ENCODE data around the gene MESP1.

The MESP1 gene

DNA sequence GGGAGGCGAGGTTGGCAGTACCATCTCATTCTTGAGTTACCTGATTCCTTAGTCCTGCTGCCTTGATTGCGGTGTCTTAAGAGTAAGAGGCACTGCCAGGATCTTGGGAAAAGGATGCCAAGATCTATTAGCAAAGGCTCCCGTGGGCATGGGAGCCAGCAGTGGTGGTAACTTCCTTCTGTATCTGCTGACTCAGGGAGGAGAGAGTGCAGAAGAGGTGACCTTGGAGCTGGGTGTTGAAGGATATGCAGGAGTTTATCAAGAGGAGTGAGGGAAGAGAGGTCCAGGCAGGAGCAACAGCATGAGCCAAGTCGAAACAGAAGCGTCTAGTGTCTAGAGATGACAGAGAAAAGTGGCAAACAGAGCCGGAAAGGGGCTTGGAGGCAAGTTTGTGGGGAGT lies 29.6 kb upstream of the MESP1 start:
- no peak for DNase-seq

DNA sequence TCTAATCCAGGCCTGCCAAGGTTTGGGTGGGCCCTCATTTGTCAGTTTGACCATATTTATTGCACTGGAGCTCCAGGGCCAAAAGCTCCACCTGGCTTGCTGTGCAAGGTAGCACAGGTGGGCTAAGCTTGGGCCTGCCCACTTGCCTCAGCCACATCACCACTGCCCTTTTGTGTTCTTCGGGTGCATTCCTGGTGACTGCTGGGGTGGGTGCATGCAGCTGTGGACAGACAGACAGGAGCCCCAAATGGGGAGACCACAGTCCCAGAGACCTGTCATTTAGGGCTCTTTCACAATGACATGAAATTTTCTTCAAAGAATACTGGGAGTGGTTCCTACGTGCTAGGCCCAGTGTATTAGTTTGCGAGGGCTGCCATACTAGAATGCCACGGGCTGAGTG lies 27.8 kb upstream of the MESP1 start:
- DNase-seq = no peak

DNA sequence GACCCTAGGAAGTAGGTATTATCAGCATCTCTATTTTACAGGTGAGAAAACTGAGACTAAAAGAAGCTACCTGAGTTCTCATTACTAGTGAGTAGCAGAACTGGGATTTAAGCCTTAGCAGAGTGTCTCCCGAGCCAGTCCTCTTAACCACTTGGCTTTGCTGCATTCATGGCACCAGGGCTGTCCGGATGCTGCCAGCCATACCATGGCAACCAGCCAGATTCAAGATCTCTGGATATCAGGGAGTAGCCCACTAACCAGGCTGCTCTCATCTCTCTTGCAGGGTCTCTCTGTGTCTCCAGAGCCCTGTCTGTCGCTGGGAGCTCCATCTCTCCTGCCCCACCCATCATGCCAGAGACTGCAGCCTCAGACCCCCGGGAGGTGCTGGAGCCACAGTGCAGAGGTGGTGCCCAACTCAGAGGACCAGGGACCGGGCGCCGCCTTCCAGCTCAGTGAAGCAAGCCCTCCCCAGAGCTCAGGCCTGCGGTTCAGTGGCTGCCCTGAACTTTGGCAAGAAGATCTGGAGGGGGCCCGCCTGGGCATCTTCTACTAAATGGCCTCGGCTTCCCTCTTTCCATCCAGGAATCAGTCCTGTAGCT lies 26.8 kb upstream of the MESP1 start:
- DNase-seq = no peak

DNA sequence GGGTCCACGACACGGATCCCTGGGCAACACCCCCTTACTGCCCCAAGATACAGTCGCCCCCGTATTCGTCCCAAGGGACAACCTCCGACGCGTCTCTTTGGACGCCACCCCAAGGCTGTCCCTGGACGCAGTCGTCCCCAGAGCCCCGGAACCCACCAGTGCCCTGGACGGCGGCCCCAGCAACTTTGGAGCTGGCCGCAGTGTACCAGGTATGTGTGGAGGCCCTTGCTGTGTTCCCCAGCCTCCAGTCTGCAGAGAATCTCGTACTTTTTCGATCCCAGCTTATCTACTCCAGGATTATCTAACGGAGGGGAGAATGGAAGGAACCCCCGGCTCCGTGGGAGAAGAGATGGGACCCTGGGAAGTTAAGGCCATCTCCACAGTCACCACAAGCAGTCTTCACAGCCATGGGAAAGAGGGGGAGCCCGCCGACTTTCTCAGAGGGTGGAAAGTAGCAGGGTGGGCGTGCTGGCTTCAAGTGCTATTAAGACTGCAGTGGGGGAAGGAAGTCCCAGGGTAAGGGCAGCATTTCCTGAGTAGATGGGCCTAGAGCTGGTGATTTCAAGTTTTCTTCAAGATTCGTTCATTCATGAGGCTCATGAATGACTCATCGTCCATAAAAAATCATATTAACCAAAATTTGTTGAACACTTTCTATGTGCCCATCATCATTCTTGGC lies 26.2 kb upstream of the MESP1 start:
- no peak for DNase-seq

DNA sequence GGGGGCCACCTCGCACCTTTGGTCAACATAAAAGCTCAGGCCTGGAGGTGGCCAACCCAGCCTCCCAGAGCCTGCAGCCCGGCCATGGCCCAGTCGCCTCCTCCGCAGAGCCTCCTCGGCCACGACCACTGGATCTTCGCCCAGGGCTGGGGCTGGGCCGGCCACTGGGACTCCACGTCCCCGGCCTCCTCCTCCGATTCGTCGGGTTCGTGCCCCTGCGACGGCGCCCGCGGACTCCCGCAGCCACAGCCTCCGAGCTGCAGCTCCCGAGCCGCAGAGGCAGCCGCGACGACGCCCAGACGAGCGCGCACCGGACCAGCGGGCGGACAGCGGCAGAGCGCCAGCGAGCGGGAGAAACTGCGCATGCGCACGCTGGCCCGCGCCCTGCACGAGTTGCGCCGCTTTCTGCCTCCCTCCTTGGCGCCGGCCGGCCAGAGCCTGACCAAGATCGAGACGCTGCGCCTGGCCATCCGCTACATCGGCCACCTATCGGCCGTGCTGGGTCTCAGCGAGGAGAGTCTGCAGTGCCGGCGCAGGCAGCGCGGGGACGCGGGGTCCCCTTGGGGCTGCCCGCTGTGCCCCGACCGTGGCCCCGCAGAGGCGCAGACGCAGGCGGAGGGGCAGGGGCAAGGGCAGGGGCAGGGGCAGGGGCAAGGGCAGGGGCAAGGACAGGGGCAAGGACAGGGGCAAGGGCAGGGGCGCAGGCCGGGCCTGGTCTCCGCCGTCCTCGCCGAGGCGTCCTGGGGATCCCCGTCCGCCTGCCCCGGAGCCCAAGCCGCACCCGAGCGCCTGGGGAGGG lies 25.4 kb upstream of the MESP1 start, which contains the start of gene MESP2:
Gene MESP2 (plus strand): TSS at position 59 of the 799 bp plus-strand sequence. CDS start 26 bp downstream, at position 85.
- peak; percentile 2 for DNase-seq

DNA sequence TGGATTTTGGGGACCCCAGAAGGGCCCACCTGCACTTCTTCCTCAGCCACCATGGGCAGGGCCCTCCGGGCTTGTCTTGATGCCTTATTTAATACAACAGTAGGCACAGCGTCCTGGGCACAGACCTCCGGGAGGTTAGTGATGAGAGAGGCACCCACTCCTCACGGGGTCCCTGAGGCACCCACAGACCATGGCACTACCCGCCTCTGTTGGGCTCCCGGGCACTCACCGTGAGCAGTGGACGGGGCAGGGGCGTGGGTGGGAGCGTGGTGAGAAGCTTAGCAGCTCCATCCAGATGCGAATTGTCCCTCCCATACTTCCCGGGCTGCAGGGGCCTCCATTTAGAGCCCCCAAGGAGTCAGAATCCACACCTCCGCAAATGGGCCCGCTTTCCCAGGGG lies 24.8 kb upstream of the MESP1 start:
- DNase-seq = no peak

DNA sequence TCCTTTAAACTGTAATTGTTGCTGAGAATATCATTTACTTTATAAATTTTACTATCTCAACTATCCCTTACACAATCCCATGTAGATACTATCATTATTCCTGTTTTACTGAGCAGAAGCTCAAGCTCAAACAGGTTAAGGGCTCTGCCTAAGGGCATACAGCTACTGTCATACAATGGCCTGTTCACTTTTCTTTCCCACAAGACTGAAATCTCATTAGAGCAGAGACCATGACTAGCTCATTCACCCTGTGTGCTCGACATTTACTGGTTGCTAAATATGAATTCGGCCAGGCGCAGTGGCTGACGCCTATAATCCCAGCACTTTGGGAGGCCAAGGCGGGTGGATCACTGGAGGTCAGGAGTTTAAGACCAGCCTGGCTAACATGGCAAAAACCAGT lies 23.4 kb upstream of the MESP1 start:
- no peak for DNase-seq

DNA sequence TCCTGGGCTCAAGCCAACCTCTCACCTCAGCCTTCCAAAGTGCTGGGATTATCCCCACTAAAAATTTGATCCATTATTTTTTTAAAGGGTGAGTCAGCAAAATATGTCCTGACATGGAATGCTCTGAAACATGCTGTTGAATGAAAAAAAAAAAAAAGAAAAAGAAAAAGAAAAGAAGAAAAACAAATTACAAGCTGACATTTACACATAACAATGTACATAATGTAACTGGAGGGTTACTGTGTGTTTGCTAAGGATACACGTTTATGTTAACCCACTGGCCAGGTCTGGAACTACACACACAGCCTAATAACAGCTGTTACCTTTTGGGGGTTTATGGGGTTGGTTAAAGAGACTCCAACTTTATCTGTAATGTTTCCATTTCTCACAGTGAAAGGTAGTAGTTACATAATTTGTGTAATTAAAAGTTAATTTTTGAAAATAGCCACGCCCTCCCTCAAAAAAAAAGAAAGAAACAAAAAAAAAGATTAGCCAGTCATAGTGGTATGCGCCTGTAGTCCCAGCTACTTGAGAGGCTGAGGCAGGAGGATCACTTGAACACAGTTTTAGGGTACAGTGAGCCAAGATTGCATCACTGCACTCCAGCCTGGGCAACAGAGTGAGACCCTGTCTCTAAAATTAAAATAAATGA lies 22.0 kb upstream of the MESP1 start:
- no peak for DNase-seq

DNA sequence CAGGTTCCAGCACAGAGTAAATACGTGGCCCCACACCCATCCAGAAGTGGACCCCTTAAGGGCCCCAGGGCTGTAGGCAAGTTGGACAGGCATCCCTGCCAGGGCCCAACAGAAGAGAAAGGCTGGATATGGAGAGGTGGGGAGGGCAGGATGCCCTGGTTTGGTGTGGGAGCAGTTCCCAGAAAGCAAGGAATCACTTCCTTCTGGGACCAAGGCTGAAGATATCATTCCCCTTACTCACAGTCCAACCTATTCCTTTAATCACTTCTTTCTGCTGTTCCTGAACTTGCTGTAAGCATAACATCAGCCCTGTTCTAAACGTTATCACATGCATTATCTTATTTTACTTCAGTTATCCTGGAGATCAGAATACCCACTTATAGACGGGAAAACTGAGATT lies 19.0 kb upstream of the MESP1 start:
- no peak for DNase-seq

DNA sequence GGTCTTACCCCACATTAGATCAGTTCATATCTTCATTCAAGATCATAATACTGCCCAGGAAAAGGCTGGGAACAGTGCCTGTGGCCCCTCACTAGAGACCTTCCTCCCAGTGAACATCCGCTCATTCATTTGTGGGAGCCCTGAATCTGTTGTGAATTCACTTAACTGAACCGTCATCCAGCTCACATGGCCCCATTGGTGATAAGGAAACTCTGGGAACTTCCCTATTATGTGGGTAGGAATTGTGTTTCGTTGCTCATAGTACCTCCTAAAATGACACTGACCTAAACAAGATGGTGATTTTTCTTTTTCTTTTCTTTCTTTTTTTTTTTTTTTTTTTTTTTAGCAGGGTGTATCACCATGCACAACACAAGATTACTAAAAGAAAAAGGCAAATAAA lies 18.3 kb upstream of the MESP1 start:
- DNase-seq = no peak

DNA sequence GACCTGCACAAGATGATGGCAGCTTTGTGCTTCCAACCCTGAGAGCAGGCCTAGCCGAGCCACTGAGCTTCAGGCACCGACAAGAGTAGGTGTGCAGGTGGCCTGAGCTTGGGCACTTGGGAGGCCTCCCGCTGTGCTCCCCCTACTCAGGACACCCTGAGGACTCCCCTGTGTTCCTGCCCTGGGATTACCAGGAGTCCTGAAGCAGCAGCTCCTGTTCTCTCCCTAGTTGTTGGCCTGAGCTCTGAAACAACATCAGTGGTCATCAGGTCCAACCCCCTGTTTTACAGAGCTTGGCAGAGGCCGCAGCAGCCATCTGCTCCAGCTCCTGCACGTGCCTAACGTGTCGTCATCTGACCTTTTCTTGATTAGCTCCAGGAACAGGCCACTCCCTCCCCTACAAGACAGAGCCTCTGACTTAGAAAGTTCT lies 17.0 kb upstream of the MESP1 start:
- no peak for DNase-seq

DNA sequence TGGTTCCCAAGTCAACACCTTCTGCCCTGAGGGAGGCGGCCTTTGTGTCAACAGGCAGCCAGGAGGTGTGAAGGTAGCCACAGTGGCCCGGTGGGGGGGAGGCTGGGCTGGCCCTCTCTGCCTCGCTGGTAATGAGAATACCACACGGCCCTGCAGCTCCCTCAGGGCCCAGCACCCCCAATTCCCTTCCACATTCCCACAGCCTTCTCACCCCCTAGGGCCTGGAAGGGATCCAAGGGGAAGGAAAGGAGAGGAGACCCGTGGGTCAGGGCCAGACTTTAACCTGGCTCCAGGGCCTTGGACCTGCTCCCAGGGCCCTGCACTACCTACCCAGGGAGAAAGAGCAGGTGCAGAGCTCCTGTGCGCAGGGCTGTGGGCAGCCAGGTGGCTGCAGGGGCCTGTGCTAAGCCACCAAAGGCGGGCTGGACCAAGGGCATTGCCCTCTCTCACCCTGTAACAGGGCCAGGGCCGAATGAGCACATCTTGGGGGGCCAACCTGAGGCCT lies 16.4 kb upstream of the MESP1 start:
- no peak for DNase-seq

DNA sequence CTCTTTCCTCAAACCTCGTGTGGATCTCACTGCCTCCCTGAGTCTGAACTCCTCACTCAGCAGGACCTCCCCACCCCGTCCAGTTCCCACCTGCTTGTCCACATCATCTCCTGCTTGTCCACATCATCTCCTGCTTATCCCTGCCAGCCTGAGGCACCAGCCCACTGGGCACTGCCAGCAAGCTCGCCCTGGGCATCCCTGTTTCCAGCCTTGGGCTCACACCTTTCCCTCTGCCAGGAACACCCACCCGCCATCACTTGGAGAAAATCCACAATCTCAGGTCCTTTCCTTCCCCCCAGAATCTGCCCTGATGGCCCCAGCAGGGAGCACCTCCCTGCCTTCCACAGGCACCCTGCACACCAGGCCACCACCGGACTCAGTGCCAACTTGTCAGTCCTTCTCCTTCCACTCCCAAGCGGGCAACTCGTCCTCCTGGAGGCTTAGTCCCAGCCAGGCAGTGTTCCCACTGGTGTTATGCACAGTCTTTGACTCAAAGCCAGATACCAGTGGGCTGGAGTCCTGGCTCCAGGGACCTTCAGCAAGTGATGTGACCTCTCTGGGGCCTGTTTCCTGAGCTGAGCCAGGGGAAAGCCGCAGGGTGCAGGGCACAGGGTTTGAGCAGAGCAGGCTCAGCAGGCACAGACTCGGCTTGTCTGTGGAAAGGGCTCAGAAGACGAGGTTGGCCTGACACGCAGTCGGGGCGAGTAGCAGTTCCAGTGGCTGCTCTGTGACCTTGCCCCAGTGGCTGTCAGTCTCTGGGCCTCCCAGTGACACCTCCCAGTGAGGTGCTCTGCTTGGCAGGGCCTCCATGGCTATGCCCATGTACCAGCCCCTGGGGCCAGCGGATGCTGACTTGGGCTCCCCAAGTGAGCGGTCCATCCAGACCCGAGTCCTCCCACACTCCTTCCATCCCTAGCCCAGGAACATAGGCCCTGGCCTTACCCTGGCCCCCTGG lies 15.6 kb upstream of the MESP1 start:
- DNase-seq = no peak

DNA sequence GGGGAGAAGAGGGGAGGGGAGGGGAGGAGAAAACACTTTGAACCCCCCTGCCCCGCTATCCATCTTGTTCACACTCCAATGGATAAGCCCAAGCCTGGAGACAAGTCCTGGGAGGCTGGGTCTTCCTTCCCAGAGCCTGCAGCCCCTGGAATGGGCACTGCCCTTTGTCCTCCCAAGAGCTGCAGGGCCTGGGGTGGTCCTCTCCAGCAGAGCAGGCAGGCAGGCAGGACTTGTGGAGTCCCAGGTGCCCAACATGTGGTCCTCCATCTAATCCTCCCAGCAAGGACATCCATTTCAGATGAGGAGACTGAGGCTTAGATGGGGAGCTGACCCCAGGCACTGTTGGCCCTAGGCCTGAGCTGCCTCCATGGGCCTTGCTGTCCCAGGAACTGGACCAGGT lies 14.6 kb upstream of the MESP1 start:
- no peak for DNase-seq

DNA sequence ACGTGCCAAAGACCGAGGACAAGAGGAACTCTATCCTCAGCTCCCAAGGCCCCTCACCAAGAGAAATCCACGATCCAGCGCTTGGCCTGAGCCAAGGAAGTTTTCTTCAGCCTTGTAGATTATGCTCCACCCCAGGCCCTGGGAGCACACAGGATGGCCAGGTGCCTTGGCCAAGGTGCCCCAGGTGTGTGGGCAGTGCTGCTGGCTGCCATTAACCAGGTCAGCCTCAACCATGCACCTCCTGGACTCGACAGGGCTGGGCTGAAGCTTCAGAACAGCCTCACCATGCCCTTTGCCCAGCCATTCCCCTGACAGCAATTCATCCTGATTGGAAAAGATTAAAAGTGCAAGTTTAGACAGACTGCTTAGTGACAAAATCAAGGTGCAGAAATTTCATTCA lies 10.9 kb upstream of the MESP1 start:
- no peak for DNase-seq

DNA sequence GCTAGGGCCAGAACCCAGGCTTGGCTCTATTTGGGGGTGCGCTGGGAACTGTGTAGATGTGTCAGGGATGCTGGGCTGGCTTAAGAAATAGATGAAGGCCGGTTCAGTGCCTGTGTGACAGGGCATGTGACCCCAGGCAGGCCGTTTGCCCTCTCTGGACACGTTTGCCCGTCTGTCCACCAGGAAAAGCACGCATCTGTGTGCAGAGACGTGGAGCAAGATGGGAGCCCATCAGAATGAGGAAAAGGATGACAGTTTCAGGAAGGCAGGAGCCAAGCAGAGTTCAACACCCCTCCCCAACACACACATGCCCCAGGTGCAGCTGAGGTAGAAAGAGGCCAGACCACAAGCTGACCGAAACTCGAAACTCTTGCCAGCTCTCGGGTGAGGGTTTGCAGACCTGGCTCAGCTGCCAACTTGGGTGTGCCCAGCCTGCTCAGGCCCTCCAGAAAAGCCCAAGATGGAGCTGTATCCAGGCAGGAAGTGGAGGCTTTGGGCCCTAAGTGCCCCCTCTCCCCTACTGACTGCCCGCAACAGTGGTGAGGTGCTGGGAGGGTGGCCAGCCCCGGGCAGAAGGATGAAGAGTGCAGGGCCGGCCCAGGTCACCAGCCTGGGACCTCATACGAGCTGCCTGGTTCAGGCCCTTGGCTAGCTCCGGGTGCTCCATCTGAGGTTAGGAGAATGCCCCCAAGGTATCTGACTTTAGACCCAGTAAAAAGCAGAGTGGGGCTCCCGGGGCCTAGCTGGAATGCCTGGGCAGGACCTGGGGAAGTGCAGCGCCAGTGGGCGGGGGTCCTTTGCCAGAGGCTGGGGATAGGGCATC lies 10.2 kb upstream of the MESP1 start:
- DNase-seq = no peak

DNA sequence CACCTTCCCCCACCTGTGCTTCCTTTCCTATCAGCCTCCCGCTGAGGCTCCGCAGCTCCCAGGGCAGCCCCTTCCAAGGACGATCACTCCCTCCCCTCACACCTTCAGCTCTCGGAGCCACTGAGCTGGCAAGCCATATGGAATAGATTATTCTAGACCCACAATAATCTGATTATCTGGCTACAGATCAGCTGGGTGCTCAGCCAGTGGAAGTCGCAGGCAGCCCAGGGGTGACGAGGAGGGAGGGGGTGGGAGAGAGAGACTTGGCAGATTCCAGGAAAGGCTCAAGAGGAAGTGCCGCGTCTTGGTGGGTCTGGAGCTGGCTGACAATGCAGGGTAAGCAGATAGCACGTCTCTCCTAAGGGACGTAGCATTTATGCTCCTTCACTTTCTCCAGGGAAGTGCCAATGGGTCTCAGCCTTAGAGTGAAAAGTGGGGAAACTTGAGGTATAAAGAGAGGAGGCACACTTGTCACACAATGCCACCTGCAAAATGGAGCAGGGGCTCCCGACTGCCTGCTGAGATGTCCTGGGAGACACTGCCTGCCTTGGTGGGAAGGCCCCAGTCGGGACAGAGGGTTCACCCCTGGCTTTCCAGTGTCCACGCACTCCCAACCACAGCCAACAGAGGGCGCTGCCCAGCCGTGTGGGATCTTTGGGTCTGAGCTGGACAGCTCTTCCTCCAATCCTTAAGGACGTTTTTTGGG lies 9.4 kb upstream of the MESP1 start:
- DNase-seq = no peak

DNA sequence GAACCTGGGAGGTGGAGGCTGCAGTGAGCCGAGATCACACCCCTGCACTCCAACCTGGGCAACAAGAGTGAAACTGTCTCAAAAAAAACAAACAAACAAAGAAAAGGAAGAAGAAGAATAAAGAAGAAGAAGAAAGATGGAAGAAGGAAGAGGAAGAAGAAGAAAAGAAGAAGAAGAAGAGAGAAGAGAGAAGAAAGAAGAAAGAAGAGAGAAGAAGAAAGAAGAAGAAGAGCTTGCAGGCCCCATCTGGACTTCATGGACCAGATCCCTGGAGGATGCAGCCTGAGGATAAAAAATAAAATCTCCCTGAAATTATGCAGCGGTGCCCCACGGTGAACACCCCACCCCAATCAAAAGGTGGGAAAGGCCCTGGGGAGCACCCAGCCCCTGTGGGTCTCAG lies 8.8 kb upstream of the MESP1 start:
- no peak for DNase-seq

DNA sequence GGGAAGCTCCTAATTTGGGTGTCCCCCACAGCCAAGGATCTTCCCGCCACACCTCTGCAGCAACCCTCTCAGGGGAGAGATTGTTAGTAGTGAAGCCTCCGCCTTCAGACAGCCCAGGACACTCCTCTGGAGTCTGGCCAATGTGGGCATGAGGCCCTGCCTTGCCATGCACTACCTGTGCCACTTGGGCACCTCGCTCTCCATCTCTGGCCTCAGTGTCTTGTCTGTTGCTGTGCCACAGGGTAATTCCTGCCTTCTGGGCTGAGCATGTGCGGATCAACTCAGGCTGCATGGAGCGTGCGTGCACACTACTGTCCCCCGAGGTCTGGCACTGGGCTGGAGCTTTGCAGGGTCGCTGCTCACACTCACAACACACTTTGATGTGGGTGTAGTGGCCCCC lies 7.9 kb upstream of the MESP1 start:
- DNase-seq = no peak

DNA sequence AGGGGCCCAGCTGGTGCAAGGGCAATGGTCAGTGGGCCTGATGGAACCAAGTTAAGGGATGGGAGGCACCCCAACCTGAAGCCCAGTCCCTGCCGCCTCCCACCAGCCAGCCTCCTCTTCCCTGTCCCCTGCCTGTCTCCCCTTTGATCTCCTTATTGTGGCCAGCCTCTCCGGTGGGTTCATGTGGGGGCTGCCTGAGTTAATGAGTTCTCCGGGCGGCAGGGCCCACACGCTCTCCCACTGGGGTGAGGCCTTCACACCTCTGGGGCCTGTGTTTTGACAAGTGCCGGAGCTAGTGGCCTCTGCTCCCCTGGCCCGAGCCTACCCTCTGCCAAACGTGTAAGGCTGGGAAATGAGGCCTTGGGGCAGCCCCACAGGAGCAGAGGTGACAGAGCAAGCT lies 7.2 kb upstream of the MESP1 start:
- no peak for DNase-seq

DNA sequence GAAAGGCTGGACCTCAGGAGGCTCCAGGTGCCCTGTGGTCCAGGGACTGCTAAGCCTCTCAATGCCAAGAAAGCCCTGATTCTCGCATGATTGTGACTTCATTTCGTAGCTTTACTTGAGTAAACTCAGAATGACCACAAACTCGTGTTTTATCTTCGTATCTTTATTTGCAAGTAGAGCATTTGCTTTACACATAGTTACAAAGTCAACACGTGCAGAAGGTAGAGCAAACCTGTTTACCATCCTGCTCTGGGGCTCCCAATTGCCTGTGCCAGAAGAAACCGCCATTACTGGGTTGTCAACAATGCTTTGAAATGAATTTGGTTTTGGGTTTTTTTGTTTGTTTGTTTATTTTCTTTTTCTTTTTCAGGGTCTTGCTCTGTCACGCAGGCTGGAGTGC lies 5.8 kb upstream of the MESP1 start:
- DNase-seq = no peak

All from DMS 273 treated with DMSO at 0.1 percent for 48 hours (cell line).